ENCODE data around the gene PRPS1.

GRCh38 chrX:107669261-107669660 is 41.0 kb downstream of the PRPS1 start:
- TF ChIP-seq EZH2 (IDR thresholded peaks at IDR 0.05) (no peak), CTCF (IDR thresholded peaks at IDR 0.05) (no peak)
